HCT116 (cell line): Measurements from ENCODE around the gene NEDD4. TPM values are rescaled to one million over a fixed set of nuclear protein-coding genes. Genes with fewer than 3 reads are reported as not detected.

ENCODE experiments used
- ATAC-seq: fragments of 200-7000 bp; cut with Tn5 transposase; 2 replicates; pipeline ENCODE4 v1.9.1; 2020; ENCODE audit warnings: mild to moderate bottlenecking, moderate library complexity
- BruUV-seq: library from RNA; stranded (reverse); fragments of 400-500 nt; replicated peaks from 2 replicates; lab custom pipeline; 2021; lab: Mats Ljungman, UMichigan
- CTCF ChIA-PET: fragments of 300-600 bp; sonication (Branson Sonifier 250); formaldehyde crosslinking; loops from one replicate; lab custom pipeline; 2021; ENCODE audit warnings: antibody characterized with exemption; lab: Charles Lee
- POLR2A ChIA-PET: fragments of 300-600, 350-600 bp; sonication (Branson Sonifier 250); formaldehyde crosslinking; loops from one replicate; lab custom pipeline; 2021; ENCODE audit warnings: antibody characterized with exemption; lab: Charles Lee
- RAD21 ChIA-PET, 2 experiments: fragments of 300-600 bp; sonication (Branson Sonifier 250); formaldehyde crosslinking; loops; one replicate each; lab custom pipeline; 2023; ENCODE audit warnings: low total read pairs in 2 of 2; ENCODE audit not compliant: uncharacterized antibody in 2 of 2, unreplicated experiment in 2 of 2, low non-redundant PET in 1 of 2; lab: Charles Lee
- DNase-seq: peaks from one replicate; pipeline ENCODE4 v3.0.0-alpha.2; 2010; ENCODE audit warnings: low read depth, low spot score
- H2AFZ ChIP-seq: fragments of 200-600 bp; shearing (Covaris generic), sonication (generic); 2 replicates; pipeline ENCODE4 v1.6.1; 2017; ENCODE audit warnings: low read depth, mixed run types, mixed read lengths, antibody characterized with exemption, low read length; ENCODE audit not compliant: poor library complexity, severe bottlenecking
- H3K27ac ChIP-seq: 2 replicates; pipeline ENCODE4 v1.5.1; 2012; ENCODE audit warnings: low read depth, low read length
- H3K27me3 ChIP-seq: fragments of 200-600 bp; sonication (generic); 2 replicates; pipeline ENCODE4 v1.6.1; 2016; ENCODE audit warnings: mixed run types, low read length, mixed read lengths; ENCODE audit not compliant: insufficient read depth
- H3K36me3 ChIP-seq, 2 experiments: fragments of 200-500 bp in 1 of 2; fragments of 200-600 bp in 1 of 2; sonication (Bioruptor generic) in 1 of 2; sonication (generic) in 1 of 2; 2 replicates each; pipeline versions ENCODE4 v1.5.1 to v1.6.1; 2014 to 2016; ENCODE audit warnings: low read length in 2 of 2, inconsistent platforms in 1 of 2, mixed read lengths in 1 of 2, mixed run types in 1 of 2; ENCODE audit not compliant: insufficient read depth in 2 of 2, control insufficient read depth in 1 of 2
- H3K4me1 ChIP-seq, 2 experiments: fragments of 200-600 bp in 1 of 2; sonication (generic) in 1 of 2; 2 replicates each; pipeline versions ENCODE4 v1.5.1 to v1.6.1; 2012 to 2017; ENCODE audit warnings: low read length in 2 of 2, inconsistent platforms in 1 of 2, mild to moderate bottlenecking in 1 of 2, mixed read lengths in 1 of 2, mixed run types in 1 of 2, moderate library complexity in 1 of 2; ENCODE audit not compliant: insufficient read depth in 2 of 2, control insufficient read depth in 1 of 2
- H3K4me2 ChIP-seq: fragments of 200-600 bp; sonication (generic); 2 replicates; pipeline ENCODE4 v1.6.1; 2017; ENCODE audit warnings: mixed run types, low read length, mixed read lengths
- H3K4me3 ChIP-seq, 2 experiments: fragments of 200-600 bp in 1 of 2; sonication (generic) in 1 of 2; replicated peaks in 1 of 2; 2 replicates each; pipeline ENCODE4 v1.5.1; 2011 to 2016; ENCODE audit warnings: low read length in 2 of 2, control low read depth in 1 of 2, low read depth in 1 of 2, mild to moderate bottlenecking in 1 of 2, mixed read lengths in 1 of 2, mixed run types in 1 of 2
- H3K79me2 ChIP-seq: fragments of 200-600 bp; sonication (generic); 2 replicates; pipeline ENCODE4 v1.6.1; 2017; ENCODE audit warnings: mild to moderate bottlenecking, mixed run types, low read length, moderate library complexity, mixed read lengths; ENCODE audit not compliant: insufficient read depth
- H3K9ac ChIP-seq: fragments of 200-600 bp; sonication (generic); 2 replicates; pipeline ENCODE4 v1.6.1; 2016; ENCODE audit warnings: low read length, mixed read lengths
- H3K9me2 ChIP-seq: fragments of 200-600 bp; sonication (generic), shearing (Covaris generic); 2 replicates; pipeline ENCODE4 v1.6.1; 2017; ENCODE audit warnings: mixed run types, mild to moderate bottlenecking, moderate library complexity; ENCODE audit not compliant: insufficient read depth
- H3K9me3 ChIP-seq, 2 experiments: fragments of 200-500 bp in 1 of 2; fragments of 200-600 bp in 1 of 2; sonication (Bioruptor generic) in 1 of 2; sonication (generic) in 1 of 2; 2 replicates each; pipeline ENCODE4 v1.6.1; 2014 to 2017; ENCODE audit warnings: low read length in 2 of 2, mixed read lengths in 2 of 2, inconsistent platforms in 1 of 2, low read depth in 1 of 2, mild to moderate bottlenecking in 1 of 2, mixed run types in 1 of 2, moderate library complexity in 1 of 2; ENCODE audit not compliant: control insufficient read depth in 1 of 2, insufficient read depth in 1 of 2
- H4K20me1 ChIP-seq: fragments of 200-600 bp; sonication (generic), shearing (Covaris generic); 2 replicates; pipeline ENCODE4 v1.6.1; 2017; ENCODE audit warnings: mixed run types, mild to moderate bottlenecking, moderate library complexity; ENCODE audit not compliant: insufficient read depth
- CBX3 ChIP-seq: IDR thresholded peaks from 2 replicates; pipeline ENCODE4 v1.6.1; 2012; ENCODE audit warnings: low read depth
- CEBPB ChIP-seq: IDR thresholded peaks from 2 replicates; pipeline ENCODE4 v1.6.1; 2012; ENCODE audit warnings: low read depth
- POLR2A ChIP-seq: IDR thresholded peaks from 2 replicates; pipeline ENCODE4 v1.7.0; 2011; ENCODE audit warnings: borderline replicate concordance; ENCODE audit not compliant: insufficient read depth, insufficient read length; ENCODE audit errors: extremely low read depth
- TCF7L2 ChIP-seq: IDR thresholded peaks from 2 replicates; pipeline ENCODE4 v1.7.0; 2011; ENCODE audit warnings: borderline replicate concordance, inconsistent platforms; ENCODE audit not compliant: insufficient read depth, insufficient read length; ENCODE audit errors: extremely low read depth
- intact Hi-C: fragments of 100-400 bp; cut with micrococcal nuclease; formaldehyde crosslinking; loops from 2 replicates; pipeline ENCODE4 v1.10.0; 2022
- total RNA-seq: library from RNA; stranded (reverse); gene quantifications from one replicate; pipeline ENCODE4 v1.2.1, GENCODE V29; 2021; ENCODE audit not compliant: unreplicated experiment
- TF ChIP-seq, protein P1 (sequence below), 3 experiments: fragments of 200-600 bp in 1 of 3; sonication (generic) in 1 of 3; IDR thresholded peaks in 2 of 3; conservative IDR thresholded peaks in 1 of 3; 2 replicates each; pipeline ENCODE4 v1.5.1; 2012 to 2017; ENCODE audit warnings: low read depth in 2 of 3, low read length in 2 of 3, antibody characterized with exemption in 1 of 3, borderline replicate concordance in 1 of 3, control low read depth in 1 of 3, mild to moderate bottlenecking in 1 of 3, mixed read lengths in 1 of 3, mixed run types in 1 of 3, moderate library complexity in 1 of 3; ENCODE audit not compliant: insufficient read depth in 1 of 3
- TF ChIP-seq, protein P2 (sequence below): IDR thresholded peaks from 2 replicates; pipeline ENCODE4 v1.6.1; 2011; ENCODE audit warnings: mild to moderate bottlenecking, low read length, moderate library complexity; ENCODE audit not compliant: insufficient replicate concordance; ENCODE audit errors: extremely low read depth

Gene NEDD4
- total RNA-seq, 1 experiment from 2014 or later = 13.7 TPM

DNA sequence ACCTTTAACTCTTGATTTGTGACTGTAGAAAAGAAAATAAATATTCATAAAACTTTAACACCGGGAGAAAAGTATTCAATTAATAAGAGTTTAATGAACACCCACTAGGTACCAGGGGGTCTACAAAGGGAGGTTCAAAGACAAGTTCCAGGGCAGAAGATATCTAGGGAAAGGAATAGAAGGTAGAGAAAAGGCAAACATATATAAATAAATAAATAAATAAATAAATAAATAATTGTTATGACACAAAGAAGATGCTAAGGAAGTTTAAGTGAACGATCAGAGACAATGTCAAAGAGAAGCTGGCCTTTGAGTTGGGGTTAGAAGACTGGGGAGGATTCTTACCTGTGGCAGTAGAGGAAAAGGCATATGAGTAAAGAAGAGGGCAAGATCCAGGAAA is 123.8 kb downstream of the NEDD4 start:
- H2AFZ ChIP-seq = no peak overlapping the region
- intact Hi-C loops = no loop called here
- ATAC-seq (no peak), DNase-seq (no peak)
- no peaks in the 10 kb centered on the region for H3K9me3 ChIP-seq
- H3K9me2 ChIP-seq = no peaks in the 10 kb centered on the region
- no peaks in the 10 kb centered on the region for H3K36me3 ChIP-seq
- no peaks in the 10 kb centered on the region for H3K79me2 ChIP-seq
- no peaks in the 10 kb centered on the region for H4K20me1 ChIP-seq
- H3K27me3 ChIP-seq = no peaks in the 10 kb centered on the region
- ChIA-PET CTCF (no interaction called here), RAD21 (no interaction called here), POLR2A (no interaction called here)
- no peak overlapping the region for H3K9ac ChIP-seq
- TF ChIP-seq, protein P1, sequence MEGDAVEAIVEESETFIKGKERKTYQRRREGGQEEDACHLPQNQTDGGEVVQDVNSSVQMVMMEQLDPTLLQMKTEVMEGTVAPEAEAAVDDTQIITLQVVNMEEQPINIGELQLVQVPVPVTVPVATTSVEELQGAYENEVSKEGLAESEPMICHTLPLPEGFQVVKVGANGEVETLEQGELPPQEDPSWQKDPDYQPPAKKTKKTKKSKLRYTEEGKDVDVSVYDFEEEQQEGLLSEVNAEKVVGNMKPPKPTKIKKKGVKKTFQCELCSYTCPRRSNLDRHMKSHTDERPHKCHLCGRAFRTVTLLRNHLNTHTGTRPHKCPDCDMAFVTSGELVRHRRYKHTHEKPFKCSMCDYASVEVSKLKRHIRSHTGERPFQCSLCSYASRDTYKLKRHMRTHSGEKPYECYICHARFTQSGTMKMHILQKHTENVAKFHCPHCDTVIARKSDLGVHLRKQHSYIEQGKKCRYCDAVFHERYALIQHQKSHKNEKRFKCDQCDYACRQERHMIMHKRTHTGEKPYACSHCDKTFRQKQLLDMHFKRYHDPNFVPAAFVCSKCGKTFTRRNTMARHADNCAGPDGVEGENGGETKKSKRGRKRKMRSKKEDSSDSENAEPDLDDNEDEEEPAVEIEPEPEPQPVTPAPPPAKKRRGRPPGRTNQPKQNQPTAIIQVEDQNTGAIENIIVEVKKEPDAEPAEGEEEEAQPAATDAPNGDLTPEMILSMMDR (IDR thresholded peaks at IDR 0.05 in 2 of 3, conservative IDR thresholded peaks at IDR 0.05 in 1 of 3; ENCODE audit: borderline replicate concordance in 1 of 3, insufficient read depth in 1 of 3, low read depth in 2 of 3, low read length in 2 of 3) = no peak
- TF ChIP-seq, protein P2, sequence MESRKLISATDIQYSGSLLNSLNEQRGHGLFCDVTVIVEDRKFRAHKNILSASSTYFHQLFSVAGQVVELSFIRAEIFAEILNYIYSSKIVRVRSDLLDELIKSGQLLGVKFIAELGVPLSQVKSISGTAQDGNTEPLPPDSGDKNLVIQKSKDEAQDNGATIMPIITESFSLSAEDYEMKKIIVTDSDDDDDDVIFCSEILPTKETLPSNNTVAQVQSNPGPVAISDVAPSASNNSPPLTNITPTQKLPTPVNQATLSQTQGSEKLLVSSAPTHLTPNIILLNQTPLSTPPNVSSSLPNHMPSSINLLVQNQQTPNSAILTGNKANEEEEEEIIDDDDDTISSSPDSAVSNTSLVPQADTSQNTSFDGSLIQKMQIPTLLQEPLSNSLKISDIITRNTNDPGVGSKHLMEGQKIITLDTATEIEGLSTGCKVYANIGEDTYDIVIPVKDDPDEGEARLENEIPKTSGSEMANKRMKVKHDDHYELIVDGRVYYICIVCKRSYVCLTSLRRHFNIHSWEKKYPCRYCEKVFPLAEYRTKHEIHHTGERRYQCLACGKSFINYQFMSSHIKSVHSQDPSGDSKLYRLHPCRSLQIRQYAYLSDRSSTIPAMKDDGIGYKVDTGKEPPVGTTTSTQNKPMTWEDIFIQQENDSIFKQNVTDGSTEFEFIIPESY = no peak
- TF ChIP-seq CBX3 (no peak), POLR2A (no peak), TCF7L2 (no peak), CEBPB (no peak)
- no TSS peak for BruUV-seq
- H3K27ac ChIP-seq = no peak overlapping the region
- H3K4me2 ChIP-seq = no peak overlapping the region
- no peak overlapping the region for H3K4me3 ChIP-seq
- no peaks in the 10 kb centered on the region for H3K4me1 ChIP-seq
